Ovary (tissue), 3 donors: ENCODE results near the gene TSPEAR.

Source experiments
- EP300 ChIP-seq: sonication (generic); formaldehyde crosslinking; IDR thresholded peaks from one replicate; pipeline ENCODE4 v1.6.1; 2017; ENCODE audit warnings: antibody characterized with exemption
- POLR2A ChIP-seq: fragments of 450-650 bp; IDR thresholded peaks from one replicate; pipeline ENCODE4 v1.6.1; 2017; ENCODE audit warnings: antibody characterized with exemption, mild to moderate bottlenecking, moderate library complexity
- TF ChIP-seq, protein P1 (sequence below), 3 donors: fragments of 450-650 bp in 2 of 3; fragments of 200-600 bp in 1 of 3; IDR thresholded peaks; one replicate each; pipeline versions ENCODE4 v1.5.1 to v1.8.0; 2016 to 2022; ENCODE audit warnings: antibody characterized with exemption in 3 of 3, mild to moderate bottlenecking in 1 of 3
- donor health status: DM: no; HTN: no; CAD: no.

DNA sequence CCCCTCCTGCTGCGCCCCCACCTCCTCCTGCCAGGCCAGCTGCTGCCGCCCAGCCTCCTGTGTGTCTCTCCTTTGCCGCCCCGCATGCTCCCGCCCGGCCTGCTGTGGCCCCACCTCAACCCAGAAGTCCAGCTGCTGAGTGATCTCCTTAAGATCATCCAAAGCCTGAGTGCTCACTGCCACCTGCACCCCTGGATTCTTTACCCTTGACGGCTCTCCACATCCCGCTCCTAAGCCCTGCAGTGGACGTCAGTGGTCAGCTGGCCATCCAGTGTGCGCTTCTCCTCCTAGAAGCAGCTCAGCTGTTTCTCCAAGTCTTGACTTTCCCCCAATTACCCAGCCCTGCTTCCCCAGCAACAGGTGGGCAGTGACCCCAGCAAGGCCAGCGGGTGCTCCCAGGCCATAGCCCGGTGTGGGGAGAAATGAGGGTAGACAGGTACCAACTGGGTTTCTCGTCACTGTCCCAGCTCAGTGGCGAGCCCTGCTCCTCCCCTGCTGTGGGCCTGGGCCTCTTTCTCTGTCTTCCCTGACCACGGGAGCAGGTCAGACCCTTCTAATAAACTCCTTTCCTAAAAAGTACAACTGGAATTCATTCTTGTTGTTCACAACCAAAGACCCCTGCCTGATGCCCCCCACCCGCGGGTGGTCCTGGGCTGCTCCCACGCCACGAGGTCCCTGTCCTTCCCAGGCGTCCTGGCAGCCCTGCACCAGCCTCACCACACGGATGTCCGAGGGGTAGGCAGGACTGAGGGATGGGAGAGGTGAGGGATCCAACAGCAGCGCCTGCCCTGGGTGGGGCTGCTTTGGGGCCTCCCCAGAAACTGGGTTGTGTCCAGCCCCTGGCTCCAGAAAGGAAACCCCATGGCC lies 109.5 kb downstream of the TSPEAR start:
- TF ChIP-seq, protein P1, sequence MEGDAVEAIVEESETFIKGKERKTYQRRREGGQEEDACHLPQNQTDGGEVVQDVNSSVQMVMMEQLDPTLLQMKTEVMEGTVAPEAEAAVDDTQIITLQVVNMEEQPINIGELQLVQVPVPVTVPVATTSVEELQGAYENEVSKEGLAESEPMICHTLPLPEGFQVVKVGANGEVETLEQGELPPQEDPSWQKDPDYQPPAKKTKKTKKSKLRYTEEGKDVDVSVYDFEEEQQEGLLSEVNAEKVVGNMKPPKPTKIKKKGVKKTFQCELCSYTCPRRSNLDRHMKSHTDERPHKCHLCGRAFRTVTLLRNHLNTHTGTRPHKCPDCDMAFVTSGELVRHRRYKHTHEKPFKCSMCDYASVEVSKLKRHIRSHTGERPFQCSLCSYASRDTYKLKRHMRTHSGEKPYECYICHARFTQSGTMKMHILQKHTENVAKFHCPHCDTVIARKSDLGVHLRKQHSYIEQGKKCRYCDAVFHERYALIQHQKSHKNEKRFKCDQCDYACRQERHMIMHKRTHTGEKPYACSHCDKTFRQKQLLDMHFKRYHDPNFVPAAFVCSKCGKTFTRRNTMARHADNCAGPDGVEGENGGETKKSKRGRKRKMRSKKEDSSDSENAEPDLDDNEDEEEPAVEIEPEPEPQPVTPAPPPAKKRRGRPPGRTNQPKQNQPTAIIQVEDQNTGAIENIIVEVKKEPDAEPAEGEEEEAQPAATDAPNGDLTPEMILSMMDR (IDR thresholded peaks at IDR 0.05) = no peak
- TF ChIP-seq POLR2A (no peak), EP300 (no peak)
